Activated T-cell treated with anti-CD3 and anti-CD28 coated beads, Interleukin-2, amount 50 U/mL, for 1 hour (primary cell): ENCODE measurements around the gene TMIGD3.

Experiments
- DNase-seq: peaks from one replicate; pipeline ENCODE4 v3.0.0-alpha.2; 2020

Gene TMIGD3

GRCh38 chr1:111507411-111508201 lies 4.2 kb upstream of the TMIGD3 start:
- DNase-seq: peak; percentile 71

- no peak for DNase-seq
Measured at GRCh38 chr1:111506561-111506960, 3.1 kb upstream of the TMIGD3 start.

- no peak for DNase-seq
Measured at GRCh38 chr1:111505641-111506119, 2.2 kb upstream of the TMIGD3 start.

- DNase-seq: no peak
Measured at GRCh38 chr1:111504097-111504496, 664 bp upstream of the TMIGD3 start.

- no peak for DNase-seq
Measured at GRCh38 chr1:111501645-111502044, 1.8 kb downstream of the TMIGD3 start.

GRCh38 chr1:111499026-111499785 lies 4.2 kb downstream of the TMIGD3 start:
- no peak for DNase-seq

- no peak for DNase-seq
Measured at GRCh38 chr1:111497592-111497991, 5.8 kb downstream of the TMIGD3 start.

- no peak for DNase-seq
Measured at GRCh38 chr1:111496398-111496797, 7.0 kb downstream of the TMIGD3 start.

GRCh38 chr1:111491070-111491469 lies 12.4 kb downstream of the TMIGD3 start:
- no peak for DNase-seq

- no peak for DNase-seq
Measured at GRCh38 chr1:111490220-111490619, 13.2 kb downstream of the TMIGD3 start.

- DNase-seq: no peak
Measured at GRCh38 chr1:111489604-111490003, 13.8 kb downstream of the TMIGD3 start.

- no peak for DNase-seq
Measured at GRCh38 chr1:111488669-111489068, 14.8 kb downstream of the TMIGD3 start.

GRCh38 chr1:111487133-111487532 lies 16.3 kb downstream of the TMIGD3 start:
- DNase-seq: no peak

- DNase-seq: no peak
Measured at GRCh38 chr1:111486431-111486830, 17.0 kb downstream of the TMIGD3 start.

- DNase-seq: no peak
Measured at GRCh38 chr1:111484391-111485026, 18.9 kb downstream of the TMIGD3 start.

- DNase-seq: no peak
Measured at GRCh38 chr1:111483876-111484275, 19.6 kb downstream of the TMIGD3 start.

GRCh38 chr1:111483166-111483565 lies 20.3 kb downstream of the TMIGD3 start:
- no peak for DNase-seq

- peak; percentile 63 for DNase-seq
Measured at GRCh38 chr1:111481387-111482221, 21.8 kb downstream of the TMIGD3 start.

GRCh38 chr1:111480674-111481073 lies 22.8 kb downstream of the TMIGD3 start:
- no peak for DNase-seq

GRCh38 chr1:111476761-111477309 lies 26.6 kb downstream of the TMIGD3 start:
- no peak for DNase-seq

GRCh38 chr1:111476214-111476613 lies 27.2 kb downstream of the TMIGD3 start:
- DNase-seq: no peak

GRCh38 chr1:111475701-111476100 lies 27.7 kb downstream of the TMIGD3 start:
- DNase-seq: no peak
